A549 treated with DMSO at 1 μM for 4 hours (cell line): Measurements from ENCODE around the gene AP3D1. TPM values are rescaled to one million over a fixed set of nuclear protein-coding genes. Genes with fewer than 3 reads are reported as not detected.

Source experiments
- total RNA-seq: library from RNA; stranded (reverse); fragments of 200-300 nt; extraction: Qiagen RNA extraction; gene quantifications from 5 replicates; pipeline ENCODE4 v1.2.3, GENCODE V29; 2022; ENCODE audit warnings: low read depth

AP3D1 gene
- total RNA-seq: 65.8 to 82.7 TPM (median 78.4 TPM) in 5 replicates

GRCh38 chr19:2151339-2152229 is at the start of gene AP3D1:
AP3D1 (minus strand) TSS chr19:2151566; CDS start chr19:2151334, 232 bp downstream.

GRCh38 chr19:2096480-2097202 is 54.7 kb downstream of the AP3D1 start, which contains the start of gene IZUMO4:
IZUMO4 (plus strand) TSS chr19:2096915; CDS start chr19:2096946, 31 bp downstream.

GRCh38 chr19:2096034-2096479 is 55.3 kb downstream of the AP3D1 start, which contains the start of gene MOB3A:
MOB3A (minus strand) TSS chr19:2096326; CDS start chr19:2078560, 17,766 bp downstream.

GRCh38 chr19:2050991-2051772 is 100.2 kb downstream of the AP3D1 start, which contains the start of gene MKNK2:
MKNK2 (minus strand) TSS chr19:2051244; CDS start chr19:2050851, 393 bp downstream.

Other genes with a start within 250 kb of the AP3D1 start
- gene ADAT3, start 246.2 kb downstream of the AP3D1 start, total RNA-seq: 2.6 to 7.2 TPM (median 5.1 TPM) in 5 replicates
- 47.3 to 69.9 TPM (median 54.0 TPM) in 5 replicates for gene SCAMP4, start 246.2 kb downstream of the AP3D1 start, total RNA-seq
- 34.5 to 49.3 TPM (median 42.9 TPM) in 5 replicates for gene CSNK1G2, start 210.4 kb downstream of the AP3D1 start, total RNA-seq
- gene BTBD2, start 135.9 kb downstream of the AP3D1 start, total RNA-seq: 31.4 to 48.8 TPM (median 37.4 TPM) in 5 replicates
- 30.2 to 55.5 TPM (median 51.8 TPM) in 5 replicates for gene MKNK2, start 100.3 kb downstream of the AP3D1 start, total RNA-seq
- 8.5 to 12.8 TPM (median 10.9 TPM) in 5 replicates for gene MOB3A, start 55.2 kb downstream of the AP3D1 start, total RNA-seq
- gene IZUMO4, start 54.7 kb downstream of the AP3D1 start, total RNA-seq: 0.37 to 0.75 TPM (median 0.47 TPM) in 5 replicates
- 16.3 to 19.2 TPM (median 16.9 TPM) in 5 replicates for gene DOT1L, start 12.4 kb upstream of the AP3D1 start, total RNA-seq
- 37.5 to 49.5 TPM (median 47.4 TPM) in 5 replicates for gene PLEKHJ1, start 84.8 kb upstream of the AP3D1 start, total RNA-seq
- gene SF3A2, start 85.3 kb upstream of the AP3D1 start, total RNA-seq: 57.3 to 75.2 TPM (median 68.3 TPM) in 5 replicates
- 9.5 to 25.2 TPM (median 16.0 TPM) in 5 replicates for gene AMH, start 97.8 kb upstream of the AP3D1 start, total RNA-seq
- 0.61 to 1.3 TPM (median 0.74 TPM) in 5 replicates for gene JSRP1, start 104.9 kb upstream of the AP3D1 start, total RNA-seq
- not detected in 5 replicates for gene PEAK3, start 130.6 kb upstream of the AP3D1 start, total RNA-seq
- not detected in 5 replicates for gene LINGO3, start 156.6 kb upstream of the AP3D1 start, total RNA-seq
- 127 to 156 TPM (median 143 TPM) in 5 replicates for gene LSM7, start 177.0 kb upstream of the AP3D1 start, total RNA-seq
- 14.4 to 23.9 TPM (median 20.3 TPM) in 5 replicates for gene SPPL2B, start 177.1 kb upstream of the AP3D1 start, total RNA-seq
- gene TMPRSS9, start 208.7 kb upstream of the AP3D1 start, total RNA-seq: 0.02 to 0.08 TPM in 2 of 5 replicates, not detected in the others